RWPE1 (cell line): ENCODE data around the gene WDR77.

ENCODE experiments used
- CTCF ChIA-PET: fragments of 350-600 bp; sonication (Branson Sonifier 250); formaldehyde crosslinking; extraction: SDS; loops from one replicate; lab custom pipeline; 2021; lab: Yijun Ruan, JAX
- POLR2A ChIA-PET: fragments of 400-600 bp; formaldehyde crosslinking; extraction: SDS; loops from one replicate; lab custom pipeline; 2020; ENCODE audit warnings: antibody characterized with exemption; ENCODE audit not compliant: low non-redundant PET; lab: Yijun Ruan, JAX
- DNase-seq: peaks from one replicate; pipeline ENCODE4 v3.0.0; 2012; ENCODE audit warnings: low spot score
- H3K27ac ChIP-seq: fragments of 450-650 bp; 2 replicates; pipeline ENCODE4 v1.5.1; 2017
- TF ChIP-seq, protein P1 (sequence below): fragments of 450-650 bp; conservative IDR thresholded peaks from 2 replicates; pipeline ENCODE4 v1.5.1; 2017; ENCODE audit warnings: low read depth, mild to moderate bottlenecking

WDR77 gene

DNA sequence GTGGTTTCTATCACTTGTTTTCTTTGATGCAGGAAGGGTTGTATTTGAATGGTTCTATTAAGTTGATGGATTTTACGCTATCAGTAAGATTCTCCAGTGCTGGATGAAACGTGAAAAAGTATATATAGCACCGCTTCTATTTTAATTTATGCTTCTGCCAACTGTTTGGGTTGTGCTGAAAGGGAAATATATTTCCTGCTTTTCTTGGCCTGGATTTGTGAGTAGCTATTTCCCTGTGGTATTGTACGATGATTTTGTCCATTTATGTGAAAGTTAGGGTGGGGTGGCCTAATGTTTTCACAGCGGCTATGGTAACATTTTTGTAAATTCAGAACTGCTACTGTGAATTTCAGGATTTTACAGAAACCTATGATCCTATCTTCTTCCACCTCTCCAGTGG is 25.1 kb upstream of the WDR77 start:
- TF ChIP-seq, protein P1, sequence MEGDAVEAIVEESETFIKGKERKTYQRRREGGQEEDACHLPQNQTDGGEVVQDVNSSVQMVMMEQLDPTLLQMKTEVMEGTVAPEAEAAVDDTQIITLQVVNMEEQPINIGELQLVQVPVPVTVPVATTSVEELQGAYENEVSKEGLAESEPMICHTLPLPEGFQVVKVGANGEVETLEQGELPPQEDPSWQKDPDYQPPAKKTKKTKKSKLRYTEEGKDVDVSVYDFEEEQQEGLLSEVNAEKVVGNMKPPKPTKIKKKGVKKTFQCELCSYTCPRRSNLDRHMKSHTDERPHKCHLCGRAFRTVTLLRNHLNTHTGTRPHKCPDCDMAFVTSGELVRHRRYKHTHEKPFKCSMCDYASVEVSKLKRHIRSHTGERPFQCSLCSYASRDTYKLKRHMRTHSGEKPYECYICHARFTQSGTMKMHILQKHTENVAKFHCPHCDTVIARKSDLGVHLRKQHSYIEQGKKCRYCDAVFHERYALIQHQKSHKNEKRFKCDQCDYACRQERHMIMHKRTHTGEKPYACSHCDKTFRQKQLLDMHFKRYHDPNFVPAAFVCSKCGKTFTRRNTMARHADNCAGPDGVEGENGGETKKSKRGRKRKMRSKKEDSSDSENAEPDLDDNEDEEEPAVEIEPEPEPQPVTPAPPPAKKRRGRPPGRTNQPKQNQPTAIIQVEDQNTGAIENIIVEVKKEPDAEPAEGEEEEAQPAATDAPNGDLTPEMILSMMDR, result no peak
- CTCF ChIA-PET, result no interaction called here
- POLR2A ChIA-PET, result no interaction called here
- H3K27ac ChIP-seq, result no peak overlapping the region
- DNase-seq, result no peak

DNA sequence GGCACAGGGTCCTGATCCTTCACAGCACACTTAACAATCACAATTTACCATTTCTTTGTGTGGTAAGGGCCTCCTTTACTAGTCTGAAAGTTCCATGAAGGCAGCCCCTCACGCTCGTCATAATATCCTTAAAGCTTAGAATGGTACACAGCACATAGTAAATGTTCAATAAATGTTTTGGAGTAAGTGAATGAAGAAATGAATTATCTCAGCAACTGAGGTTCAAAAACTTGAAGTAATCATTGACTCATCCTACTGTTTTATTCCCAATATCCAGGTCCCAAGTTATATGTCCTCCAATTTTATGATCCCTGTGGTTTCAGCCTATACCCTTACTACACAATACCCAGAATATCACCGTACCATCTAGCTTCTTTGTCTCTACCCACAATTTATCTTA is 22.5 kb upstream of the WDR77 start:
- ChIA-PET CTCF (interaction anchor here (0.6 kb wide), 1 partner anchor 249 kb away, joined by 3 read pairs; no protein-coding TSS in a partner anchor), POLR2A (no interaction called here)
- TF ChIP-seq, protein P1, result no peak
- DNase-seq, result no peak
- H3K27ac ChIP-seq, result no peak overlapping the region

DNA sequence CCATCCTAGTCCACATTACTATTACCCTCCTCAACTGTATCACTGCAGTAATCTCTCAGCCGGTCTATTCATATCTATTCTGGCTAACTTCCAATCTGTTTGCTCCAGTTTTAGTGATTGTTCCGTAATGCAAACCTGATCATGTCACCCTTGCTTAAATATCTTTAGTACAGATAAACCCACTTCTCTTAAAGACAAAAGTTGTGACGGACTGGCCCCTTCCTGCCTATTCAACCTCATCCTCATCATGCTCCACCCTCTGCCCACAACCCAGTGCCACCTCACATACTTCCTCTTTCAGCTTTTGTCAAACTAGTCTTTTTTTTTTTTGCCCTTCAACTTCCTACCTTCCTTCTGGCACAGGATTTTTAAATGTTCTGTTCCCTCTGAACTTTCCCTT is 22.0 kb upstream of the WDR77 start:
- no peak overlapping the region for H3K27ac ChIP-seq
- ChIA-PET CTCF (no interaction called here), POLR2A (no interaction called here)
- DNase-seq, result no peak
- TF ChIP-seq, protein P1, result no peak

DNA sequence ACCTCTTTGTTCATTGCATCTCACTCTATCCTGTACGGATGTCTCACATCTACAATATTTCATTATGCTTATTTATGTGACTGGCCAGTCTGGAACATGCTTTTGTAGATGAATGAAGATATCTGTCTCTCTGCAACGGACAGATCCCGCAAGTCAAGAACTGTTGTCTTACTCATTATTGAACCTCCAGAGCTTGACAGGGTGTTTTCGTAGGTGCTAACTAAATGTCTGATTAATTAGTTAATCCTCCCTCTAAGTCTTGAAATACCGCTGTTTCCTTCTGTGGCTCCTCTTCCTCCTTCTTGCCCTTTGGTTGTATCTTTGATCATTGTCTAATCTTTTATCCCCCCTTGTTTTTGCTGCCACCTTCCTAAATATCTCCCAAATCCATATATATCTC is 21.5 kb upstream of the WDR77 start:
- TF ChIP-seq, protein P1, result no peak
- POLR2A ChIA-PET, result no interaction called here
- H3K27ac ChIP-seq, result no peak overlapping the region
- CTCF ChIA-PET, result no interaction called here
- DNase-seq, result no peak

DNA sequence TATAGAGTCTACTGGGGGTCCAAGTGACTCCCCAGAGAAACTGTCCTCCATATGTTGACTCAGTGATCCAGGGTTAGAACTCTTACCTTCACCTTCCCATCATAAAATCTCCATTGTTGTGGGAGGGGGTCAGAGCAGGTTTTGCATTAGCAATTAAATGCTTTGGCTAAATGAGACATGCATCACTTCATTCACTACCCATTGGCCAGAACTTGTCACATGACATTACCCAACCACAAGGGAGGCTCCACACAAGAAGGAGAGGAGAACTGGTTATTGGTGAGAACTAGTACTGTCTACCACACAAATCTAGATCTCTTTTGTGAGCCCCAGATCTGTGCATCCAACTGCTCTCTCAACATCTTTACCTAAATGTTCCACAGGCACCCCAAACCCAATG is 20.5 kb upstream of the WDR77 start:
- DNase-seq, result no peak
- POLR2A ChIA-PET, result no interaction called here
- CTCF ChIA-PET, result interaction anchor here (0.6 kb wide), 1 partner anchor 12 kb away, joined by 5 read pairs; no protein-coding TSS in a partner anchor
- no peak overlapping the region for H3K27ac ChIP-seq
- TF ChIP-seq, protein P1, result no peak

DNA sequence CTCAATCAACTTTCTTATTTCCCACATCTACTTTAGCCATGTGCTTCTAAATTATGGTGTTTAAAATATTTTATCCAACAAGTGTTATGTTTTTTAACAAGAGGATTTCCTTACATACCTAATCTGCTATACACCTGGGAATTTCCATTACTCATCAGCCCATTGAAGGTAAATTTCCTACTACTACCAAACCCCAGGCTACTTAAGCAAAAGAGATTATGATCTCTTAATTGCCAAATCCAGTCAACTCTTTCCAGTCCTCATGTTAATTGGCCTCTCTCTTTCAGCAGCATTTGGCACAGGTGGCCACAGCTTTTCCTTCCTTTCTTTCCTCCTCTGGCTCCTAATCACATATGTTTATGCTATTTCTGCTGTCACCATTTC is 19.7 kb upstream of the WDR77 start:
- ChIA-PET POLR2A (no interaction called here), CTCF (interaction anchor here (0.6 kb wide), 1 partner anchor 13 kb away, joined by 5 read pairs; no protein-coding TSS in a partner anchor)
- DNase-seq, result no peak
- no peak overlapping the region for H3K27ac ChIP-seq
- TF ChIP-seq, protein P1, result no peak
